Loucy (cell line): ENCODE measurements around the gene BTNL8.

Source experiments
- H2AFZ ChIP-seq: fragments of 200-600 bp; sonication (generic); 2 replicates; pipeline ENCODE4 v1.6.0; 2016; ENCODE audit warnings: antibody characterized with exemption, mild to moderate bottlenecking, low read length, moderate library complexity
- H3F3A ChIP-seq: fragments of 200-600 bp; 2 replicates; pipeline ENCODE4 v1.6.0; 2016; ENCODE audit warnings: antibody characterized with exemption, low read depth, mild to moderate bottlenecking
- H3K27me3 ChIP-seq: fragments of 200-600 bp; sonication (generic); 2 replicates; pipeline ENCODE4 v1.6.1; 2014; ENCODE audit warnings: low read length, mild to moderate bottlenecking; ENCODE audit not compliant: insufficient read depth, poor library complexity, severe bottlenecking
- H3K36me3 ChIP-seq: fragments of 200-600 bp; sonication (generic); 2 replicates; pipeline ENCODE4 v1.6.1; 2016; ENCODE audit warnings: low read length; ENCODE audit not compliant: insufficient read depth
- H3K4me1 ChIP-seq: fragments of 200-600 bp; sonication (generic); 2 replicates; pipeline ENCODE4 v1.5.1; 2014; ENCODE audit warnings: low read length, mild to moderate bottlenecking; ENCODE audit not compliant: insufficient read depth, poor library complexity, severe bottlenecking
- H3K4me2 ChIP-seq: fragments of 200-600 bp; sonication (generic); 2 replicates; pipeline ENCODE4 v1.6.0; 2014; ENCODE audit warnings: antibody characterized with exemption, low read length, low read depth, mild to moderate bottlenecking; ENCODE audit not compliant: poor library complexity, severe bottlenecking
- H3K4me3 ChIP-seq: fragments of 200-600 bp; sonication (generic); 2 replicates; pipeline ENCODE4 v1.5.1; 2014; ENCODE audit warnings: low read length, mild to moderate bottlenecking, mixed read lengths; ENCODE audit not compliant: poor library complexity, severe bottlenecking
- H3K79me2 ChIP-seq: fragments of 200-600 bp; sonication (generic); 2 replicates; pipeline ENCODE4 v1.6.1; 2014; ENCODE audit warnings: low read length; ENCODE audit not compliant: insufficient read depth
- H3K9ac ChIP-seq: fragments of 200-600 bp; sonication (generic); 2 replicates; pipeline ENCODE4 v1.6.0; 2014; ENCODE audit warnings: mild to moderate bottlenecking, low read depth, low read length, moderate library complexity; ENCODE audit not compliant: poor library complexity, severe bottlenecking
- H3K9me2 ChIP-seq: fragments of 200-600 bp; sonication (generic); replicated peaks from 2 replicates; pipeline ENCODE4 v1.6.1; 2016; ENCODE audit warnings: low read depth, low read length, mixed read lengths
- H3K9me3 ChIP-seq: fragments of 200-600 bp; sonication (generic); 2 replicates; pipeline ENCODE4 v1.6.1; 2014; ENCODE audit warnings: mild to moderate bottlenecking, antibody characterized with exemption, low read length, low read depth; ENCODE audit not compliant: insufficient read depth
- H4K20me1 ChIP-seq: fragments of 200-600 bp; sonication (generic); 2 replicates; pipeline ENCODE4 v1.6.0; 2014; ENCODE audit warnings: antibody characterized with exemption, low read length, mild to moderate bottlenecking; ENCODE audit not compliant: insufficient read depth, poor library complexity, severe bottlenecking
- CTCF ChIP-seq: fragments of 200-600 bp; sonication (generic); conservative IDR thresholded peaks from 2 replicates; pipeline ENCODE4 v1.5.1; 2014; ENCODE audit warnings: mild to moderate bottlenecking, antibody characterized with exemption, low read length
- EZH2phosphoT487 ChIP-seq: fragments of 200-600 bp; IDR thresholded peaks from 2 replicates; pipeline ENCODE4 v1.6.1; 2018; ENCODE audit warnings: antibody characterized with exemption, mild to moderate bottlenecking, moderate library complexity, borderline replicate concordance

BTNL8 gene

GRCh38 chr5:180969406-180969805 is 70.4 kb downstream of the BTNL8 start:
- no peaks in the 10 kb centered on the region for H3K9me2 ChIP-seq
- no peak for TF ChIP-seq EZH2phosphoT487
- TF ChIP-seq CTCF = no peak

GRCh38 chr5:180970336-180970735 is 71.4 kb downstream of the BTNL8 start:
- no peak for TF ChIP-seq CTCF
- TF ChIP-seq EZH2phosphoT487 = no peak
- H3K9me2 ChIP-seq = no peaks in the 10 kb centered on the region
- H3K4me1 ChIP-seq = peaks cover 12% of the 10 kb centered on the region
- no peaks in the 10 kb centered on the region for H3K36me3 ChIP-seq
- no peaks in the 10 kb centered on the region for H3K27me3 ChIP-seq
- H3K4me3 ChIP-seq = no peak overlapping the region
- H3K9me3 ChIP-seq = no peaks in the 10 kb centered on the region
- H4K20me1 ChIP-seq = no peaks in the 10 kb centered on the region
- no peak overlapping the region for H3K9ac ChIP-seq
- no peaks in the 10 kb centered on the region for H3F3A ChIP-seq
- H3K4me2 ChIP-seq = no peak overlapping the region
- no peaks in the 10 kb centered on the region for H3K79me2 ChIP-seq
- H2AFZ ChIP-seq = no peak overlapping the region

More at GRCh38 chr5:180969406-180969805, 70.4 kb downstream of the BTNL8 start:
- Histone ChIP-seq H4K20me1 (no peaks in the 10 kb centered on the region), H3K9ac (no peak overlapping the region), H3K4me3 (no peak overlapping the region), H3F3A (no peaks in the 10 kb centered on the region), H2AFZ (no peak overlapping the region), H3K36me3 (no peaks in the 10 kb centered on the region), H3K27me3 (no peaks in the 10 kb centered on the region), H3K9me3 (no peaks in the 10 kb centered on the region), H3K79me2 (no peaks in the 10 kb centered on the region), H3K4me2 (no peak overlapping the region), H3K4me1 (peaks cover 2% of the 10 kb centered on the region)

GRCh38 chr5:180970875-180971274 is 71.9 kb downstream of the BTNL8 start:
- Histone ChIP-seq H3K36me3 (no peaks in the 10 kb centered on the region), H3K4me1 (peaks cover 17% of the 10 kb centered on the region), H3F3A (no peaks in the 10 kb centered on the region), H4K20me1 (no peaks in the 10 kb centered on the region), H3K4me2 (no peak overlapping the region), H3K9me3 (no peaks in the 10 kb centered on the region), H3K79me2 (no peaks in the 10 kb centered on the region), H3K9me2 (no peaks in the 10 kb centered on the region), H3K9ac (no peak overlapping the region), H3K4me3 (no peak overlapping the region), H2AFZ (no peak overlapping the region), H3K27me3 (no peaks in the 10 kb centered on the region)
- no peak for TF ChIP-seq CTCF
- no peak for TF ChIP-seq EZH2phosphoT487
